Stomach smooth muscle (tissue), 2 donors: ENCODE data around the gene ECM1.

Experiments used
- H3K27ac ChIP-seq: one replicate; pipeline ENCODE4 v1.7.0; 2013; ENCODE audit warnings: mild to moderate bottlenecking, low read length, inconsistent platforms
- H3K27me3 ChIP-seq, 2 donors: one replicate each; pipeline ENCODE4 v1.7.0; 2013; ENCODE audit warnings: low read length in 2 of 2; ENCODE audit not compliant: insufficient read depth in 2 of 2, control insufficient read depth in 1 of 2
- H3K36me3 ChIP-seq, 2 donors: one replicate each; pipeline ENCODE4 v1.7.0; 2013; ENCODE audit warnings: low read length in 2 of 2; ENCODE audit not compliant: control insufficient read depth in 2 of 2, insufficient read depth in 2 of 2
- H3K4me1 ChIP-seq: one replicate; pipeline ENCODE4 v1.7.0; 2013; ENCODE audit warnings: low read length; ENCODE audit not compliant: control insufficient read depth, insufficient read depth
- H3K4me3 ChIP-seq, 2 donors: one replicate each; pipeline ENCODE4 v1.7.0; 2013; ENCODE audit warnings: low read length in 2 of 2
- H3K9ac ChIP-seq, 2 donors: one replicate each; pipeline ENCODE4 v1.7.0; 2013; ENCODE audit warnings: low read length in 2 of 2, mild to moderate bottlenecking in 1 of 2
- H3K9me3 ChIP-seq, 2 donors: one replicate each; pipeline ENCODE4 v1.7.0; 2013; ENCODE audit warnings: low read length in 2 of 2; ENCODE audit not compliant: control insufficient read depth in 2 of 2
- donor health status: healthy.
- donor health status: Pancreatic carcinoma.

Gene ECM1

GRCh38 chr1:150507912-150508864, at the start of gene ECM1:
Gene ECM1, plus strand, starts transcription at chr1:150508109. Its CDS starts 101 bp downstream, at chr1:150508210.
- Histone ChIP-seq H3K9me3 (no peaks in the 10 kb centered on the region), H3K9ac (peak within 1 kb of the TSS; percentile 46 to 47), H3K4me3 (peak within 1 kb of the TSS; percentile 46 to 64), H3K36me3 (peaks cover 16 to 37% of the 10 kb centered on the region in 2 donors), H3K27me3 (no peaks in the 10 kb centered on the region), H3K4me1 (peaks cover 4% of the 10 kb centered on the region), H3K27ac (no peak within 1 kb of the TSS)

GRCh38 chr1:150464422-150464826, 43.5 kb upstream of the ECM1 start:
- Histone ChIP-seq H3K4me3 (no peak overlapping the region), H3K4me1 (no peaks in the 10 kb centered on the region), H3K9me3 (no peaks in the 10 kb centered on the region), H3K36me3 (peaks cover 9 to 17% of the 10 kb centered on the region in 2 donors), H3K9ac (no peak overlapping the region), H3K27me3 (no peaks in the 10 kb centered on the region), H3K27ac (no peak overlapping the region)

- Histone ChIP-seq H3K4me3 (no peak overlapping the region), H3K36me3 (peaks cover 21 to 29% of the 10 kb centered on the region in 2 donors), H3K27ac (no peak overlapping the region), H3K9ac (no peak overlapping the region), H3K4me1 (no peaks in the 10 kb centered on the region), H3K9me3 (no peaks in the 10 kb centered on the region), H3K27me3 (no peaks in the 10 kb centered on the region)
Observed at GRCh38 chr1:150466964-150467363, 40.9 kb upstream of the ECM1 start.

- Histone ChIP-seq H3K27ac (no peak overlapping the region), H3K4me1 (no peaks in the 10 kb centered on the region), H3K9ac (peak overlapping the region in 1 of 2 donors; percentile 6), H3K36me3 (peaks cover 29 to 32% of the 10 kb centered on the region in 2 donors), H3K9me3 (no peaks in the 10 kb centered on the region), H3K4me3 (no peak overlapping the region), H3K27me3 (no peaks in the 10 kb centered on the region)
Observed at GRCh38 chr1:150469291-150469690, 38.6 kb upstream of the ECM1 start.

GRCh38 chr1:150472601-150473200, 35.2 kb upstream of the ECM1 start:
- Histone ChIP-seq H3K36me3 (peaks cover 23 to 25% of the 10 kb centered on the region in 2 donors), H3K27me3 (no peaks in the 10 kb centered on the region), H3K9ac (no peak overlapping the region), H3K9me3 (no peaks in the 10 kb centered on the region), H3K4me3 (no peak overlapping the region), H3K27ac (no peak overlapping the region), H3K4me1 (no peaks in the 10 kb centered on the region)

DNA sequence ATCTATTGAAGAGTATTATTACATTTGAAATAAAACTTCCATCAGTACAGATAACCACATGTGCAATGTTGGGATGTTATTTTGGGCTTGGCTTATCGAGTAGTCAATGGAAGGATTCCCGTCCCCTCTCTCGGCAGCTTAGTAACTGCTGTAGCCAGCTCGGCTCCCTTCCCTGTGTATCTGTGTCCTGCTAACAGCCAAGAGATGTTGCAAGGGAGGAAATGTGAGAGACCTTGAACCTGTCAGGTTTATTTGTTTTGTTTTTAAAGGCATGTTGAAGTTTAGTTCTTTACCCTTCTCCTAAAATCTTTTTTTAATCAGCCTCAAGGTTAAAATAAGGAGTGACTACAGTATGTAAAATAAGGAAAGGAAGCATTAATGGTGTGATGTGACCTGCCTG, 34.2 kb upstream of the ECM1 start:
- peaks cover 23 to 25% of the 10 kb centered on the region in 2 donors for H3K36me3 ChIP-seq
- no peak overlapping the region for H3K4me3 ChIP-seq
- H3K9me3 ChIP-seq, result no peaks in the 10 kb centered on the region
- H3K4me1 ChIP-seq, result no peaks in the 10 kb centered on the region
- no peak overlapping the region for H3K9ac ChIP-seq
- no peak overlapping the region for H3K27ac ChIP-seq
- no peaks in the 10 kb centered on the region for H3K27me3 ChIP-seq

- no peak overlapping the region for H3K27ac ChIP-seq
- H3K27me3 ChIP-seq, result no peaks in the 10 kb centered on the region
- H3K9me3 ChIP-seq, result no peaks in the 10 kb centered on the region
- no peaks in the 10 kb centered on the region for H3K4me1 ChIP-seq
- no peak overlapping the region for H3K9ac ChIP-seq
- peaks cover 23 to 24% of the 10 kb centered on the region in 2 donors for H3K36me3 ChIP-seq
- no peak overlapping the region for H3K4me3 ChIP-seq
Observed at GRCh38 chr1:150474869-150475268, 33.0 kb upstream of the ECM1 start.

- Histone ChIP-seq H3K4me3 (no peak overlapping the region), H3K27ac (no peak overlapping the region), H3K27me3 (no peaks in the 10 kb centered on the region), H3K9ac (no peak overlapping the region), H3K36me3 (peaks cover 9 to 10% of the 10 kb centered on the region in 2 donors), H3K4me1 (no peaks in the 10 kb centered on the region), H3K9me3 (no peaks in the 10 kb centered on the region)
Observed at GRCh38 chr1:150476754-150477153, 31.2 kb upstream of the ECM1 start.

GRCh38 chr1:150477320-150477719, 30.6 kb upstream of the ECM1 start:
- H3K36me3 ChIP-seq, result peaks cover 3 to 4% of the 10 kb centered on the region in 2 donors
- H3K27ac ChIP-seq, result no peak overlapping the region
- H3K4me1 ChIP-seq, result no peaks in the 10 kb centered on the region
- H3K9me3 ChIP-seq, result no peaks in the 10 kb centered on the region
- no peaks in the 10 kb centered on the region for H3K27me3 ChIP-seq
- H3K9ac ChIP-seq, result no peak overlapping the region
- no peak overlapping the region for H3K4me3 ChIP-seq

DNA sequence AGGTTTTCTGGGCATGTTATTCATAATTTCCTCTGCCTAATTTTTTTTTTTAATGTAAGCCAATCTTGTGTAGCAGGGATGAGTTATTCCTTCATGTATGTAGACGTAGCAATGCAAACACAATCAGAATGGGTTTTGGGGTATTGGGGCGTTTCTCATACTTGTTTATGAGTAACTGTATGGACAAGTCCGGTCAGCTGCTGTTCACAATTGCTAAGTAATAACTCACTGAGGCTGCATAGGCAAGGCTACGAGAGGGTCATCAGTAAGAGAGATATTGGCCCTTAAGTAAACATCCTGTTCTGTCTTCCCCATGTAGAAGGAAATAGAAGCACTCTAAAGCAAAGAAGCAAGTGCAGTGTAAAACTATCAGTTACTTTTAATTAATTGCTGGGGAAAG, 30.2 kb upstream of the ECM1 start:
- Histone ChIP-seq H3K4me1 (no peaks in the 10 kb centered on the region), H3K9me3 (no peaks in the 10 kb centered on the region), H3K27ac (no peak overlapping the region), H3K27me3 (no peaks in the 10 kb centered on the region), H3K4me3 (no peak overlapping the region), H3K36me3 (peaks cover 0 to 4% of the 10 kb centered on the region in 2 donors), H3K9ac (no peak overlapping the region)

GRCh38 chr1:150479370-150479769, 28.5 kb upstream of the ECM1 start:
- Histone ChIP-seq H3K9ac (no peak overlapping the region), H3K27ac (no peak overlapping the region), H3K36me3 (no peaks in the 10 kb centered on the region), H3K27me3 (no peaks in the 10 kb centered on the region), H3K9me3 (no peaks in the 10 kb centered on the region), H3K4me3 (no peak overlapping the region), H3K4me1 (no peaks in the 10 kb centered on the region)
